RKO (cell line): ENCODE data around the gene SLC2A4.

Experiments
- DNase-seq: peaks from one replicate; pipeline ENCODE4 v3.0.0-alpha.2; 2016; ENCODE audit warnings: low spot score

Gene SLC2A4

GRCh38 chr17:7248796-7249195, 32.7 kb upstream of the SLC2A4 start:
- no peak for DNase-seq

- DNase-seq = no peak
Measured at GRCh38 chr17:7249214-7249613, 32.3 kb upstream of the SLC2A4 start.

- no peak for DNase-seq
Measured at GRCh38 chr17:7249830-7250229, 31.7 kb upstream of the SLC2A4 start.

GRCh38 chr17:7250695-7251627, 30.6 kb upstream of the SLC2A4 start:
- no peak for DNase-seq

- DNase-seq = peak; percentile 100
Measured at GRCh38 chr17:7251661-7252175, 29.8 kb upstream of the SLC2A4 start, which contains the start of gene CTDNEP1. CTDNEP1 (minus strand) TSS chr17:7251734; CDS start chr17:7251296, 438 bp downstream.

GRCh38 chr17:7252176-7253043, 29.1 kb upstream of the SLC2A4 start, which contains the start of gene ELP5:
ELP5 (plus strand) TSS chr17:7252215; CDS start chr17:7252551, 336 bp downstream.
- peak; percentile 94 for DNase-seq

- DNase-seq = no peak
Measured at GRCh38 chr17:7253082-7253481, 28.4 kb upstream of the SLC2A4 start.

- no peak for DNase-seq
Measured at GRCh38 chr17:7254511-7254910, 27.0 kb upstream of the SLC2A4 start.

GRCh38 chr17:7256766-7257456, 24.6 kb upstream of the SLC2A4 start:
- DNase-seq = no peak

GRCh38 chr17:7258731-7259554, 22.6 kb upstream of the SLC2A4 start:
- peak; percentile 57 for DNase-seq

GRCh38 chr17:7259555-7259889, 22.0 kb upstream of the SLC2A4 start:
- no peak for DNase-seq

GRCh38 chr17:7260151-7260550, 21.4 kb upstream of the SLC2A4 start:
- DNase-seq = no peak

- DNase-seq = peak; percentile 42
Measured at GRCh38 chr17:7260651-7261378, 20.7 kb upstream of the SLC2A4 start.

GRCh38 chr17:7261379-7262191, 19.9 kb upstream of the SLC2A4 start:
- DNase-seq = no peak

GRCh38 chr17:7262192-7262934, 19.2 kb upstream of the SLC2A4 start, which contains the start of gene CLDN7:
CLDN7 (minus strand) TSS chr17:7262478; CDS start chr17:7262043, 435 bp downstream.
- no peak for DNase-seq

- no peak for DNase-seq
Measured at GRCh38 chr17:7262935-7263800, 18.4 kb upstream of the SLC2A4 start.

GRCh38 chr17:7263801-7264078, 17.8 kb upstream of the SLC2A4 start:
- DNase-seq = no peak

GRCh38 chr17:7266784-7267183, 14.7 kb upstream of the SLC2A4 start:
- no peak for DNase-seq
